Stimulated activated CD8-positive, alpha-beta memory T cell treated with anti-CD3 and anti-CD28 coated beads, Interleukin-12 subunit alpha, Interleukin-12 subunit beta, amount 100 ng/mL, for 24 hours (primary cell): Measurements from ENCODE around the gene SH2D3C.

Experiments used
- DNase-seq: peaks from one replicate; pipeline ENCODE4 v3.0.0-alpha.2; 2020; ENCODE audit errors: extremely low read depth

The SH2D3C gene

GRCh38 chr9:127809002-127809539 is 30.6 kb upstream of the SH2D3C start:
- DNase-seq = no peak

GRCh38 chr9:127808347-127809001 is 30.0 kb upstream of the SH2D3C start:
- no peak for DNase-seq

DNA sequence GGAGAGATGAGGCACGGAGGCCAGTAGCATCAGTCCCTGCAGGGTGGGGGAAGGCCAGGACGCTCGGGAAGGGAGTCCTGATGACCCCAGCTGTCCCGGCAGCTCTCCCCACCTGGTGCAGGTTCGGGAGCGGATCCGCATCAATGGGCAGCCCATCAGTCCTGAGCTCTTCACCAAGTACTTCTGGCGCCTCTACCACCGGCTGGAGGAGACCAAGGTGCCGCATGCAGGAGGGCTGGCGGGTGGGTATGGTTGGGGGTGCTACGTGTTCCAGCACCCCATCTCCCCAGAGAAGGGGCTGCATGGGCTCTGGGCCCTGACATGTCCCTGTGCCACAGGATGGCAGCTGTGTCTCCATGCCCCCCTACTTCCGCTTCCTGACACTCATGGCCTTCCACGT is 28.4 kb upstream of the SH2D3C start:
- no peak for DNase-seq

GRCh38 chr9:127805620-127806019 is 27.2 kb upstream of the SH2D3C start:
- no peak for DNase-seq

DNA sequence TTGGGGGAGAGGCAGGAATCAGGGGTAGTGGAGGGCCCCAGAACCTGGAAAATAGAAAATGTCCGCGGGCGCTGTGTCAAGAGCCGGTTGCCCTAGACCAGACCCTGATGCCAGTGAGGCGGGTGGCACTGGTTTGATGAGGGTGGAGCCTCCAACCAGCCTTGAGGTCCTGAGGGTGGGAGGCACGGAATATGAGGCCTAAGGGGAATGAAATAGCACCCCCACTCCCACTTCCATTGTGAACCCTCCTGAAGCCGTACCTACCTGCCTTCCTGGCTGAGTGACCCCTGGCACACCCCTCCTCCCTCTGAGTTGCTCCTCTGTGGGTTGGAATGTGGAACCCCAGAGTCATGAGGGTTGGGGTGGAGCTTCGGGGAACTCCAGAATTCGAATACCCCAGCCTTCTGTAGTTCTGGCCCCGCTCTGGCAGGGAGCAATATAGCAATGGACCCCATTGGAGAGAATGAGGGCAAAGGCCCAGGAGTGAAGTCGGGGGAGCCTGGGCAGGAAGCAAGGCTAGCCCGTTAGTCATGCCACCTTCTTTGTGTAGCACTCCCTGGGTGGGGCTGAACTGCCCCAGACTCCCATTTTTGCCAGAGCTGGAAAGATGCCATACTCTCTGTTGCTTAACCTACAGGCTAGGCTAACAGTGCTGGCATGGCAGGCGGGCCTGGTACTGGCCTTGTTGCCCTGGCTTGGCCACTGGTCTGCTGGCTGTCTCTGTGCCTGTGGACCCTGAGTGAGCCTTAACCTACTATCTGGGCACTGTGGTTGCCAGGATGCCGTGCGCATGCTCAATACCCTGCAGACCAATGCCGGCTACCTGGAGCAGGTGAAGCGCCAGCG is 25.3 kb upstream of the SH2D3C start:
- no peak for DNase-seq

GRCh38 chr9:127802576-127803443 is 24.3 kb upstream of the SH2D3C start, which contains the start of gene FPGS:
Gene FPGS (plus strand): TSS chr9:127802882. CDS start chr9:127802925, 43 bp downstream.
- peak; percentile 71 for DNase-seq

GRCh38 chr9:127801955-127802575 is 23.6 kb upstream of the SH2D3C start:
- DNase-seq = no peak

DNA sequence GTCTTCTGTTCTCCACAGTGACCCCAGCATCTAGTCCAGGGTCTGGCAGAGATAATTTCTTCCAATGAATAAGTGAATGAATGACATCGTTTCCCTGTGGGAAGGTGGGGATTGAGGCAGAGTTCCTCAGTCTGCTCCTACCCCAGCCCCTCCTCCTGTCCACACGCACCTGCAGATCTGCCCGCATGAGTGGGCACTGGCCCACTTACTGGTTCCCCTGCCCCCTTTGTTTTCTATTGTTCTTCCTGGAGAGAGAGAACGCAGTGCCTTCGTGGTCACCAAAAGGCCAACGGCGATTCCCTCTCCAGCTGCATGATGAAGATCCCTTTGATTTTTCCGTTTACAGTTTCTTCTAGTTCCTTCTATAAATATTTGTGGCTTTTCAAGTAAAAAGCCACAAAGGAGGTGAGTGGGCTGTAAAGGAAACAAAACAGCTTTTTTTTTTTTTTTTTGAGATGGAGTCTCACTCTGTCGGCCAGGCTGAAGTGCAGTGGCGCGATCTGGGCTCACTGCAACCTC is 18.4 kb upstream of the SH2D3C start:
- no peak for DNase-seq

GRCh38 chr9:127796225-127796813 is 17.9 kb upstream of the SH2D3C start:
- DNase-seq = no peak

DNA sequence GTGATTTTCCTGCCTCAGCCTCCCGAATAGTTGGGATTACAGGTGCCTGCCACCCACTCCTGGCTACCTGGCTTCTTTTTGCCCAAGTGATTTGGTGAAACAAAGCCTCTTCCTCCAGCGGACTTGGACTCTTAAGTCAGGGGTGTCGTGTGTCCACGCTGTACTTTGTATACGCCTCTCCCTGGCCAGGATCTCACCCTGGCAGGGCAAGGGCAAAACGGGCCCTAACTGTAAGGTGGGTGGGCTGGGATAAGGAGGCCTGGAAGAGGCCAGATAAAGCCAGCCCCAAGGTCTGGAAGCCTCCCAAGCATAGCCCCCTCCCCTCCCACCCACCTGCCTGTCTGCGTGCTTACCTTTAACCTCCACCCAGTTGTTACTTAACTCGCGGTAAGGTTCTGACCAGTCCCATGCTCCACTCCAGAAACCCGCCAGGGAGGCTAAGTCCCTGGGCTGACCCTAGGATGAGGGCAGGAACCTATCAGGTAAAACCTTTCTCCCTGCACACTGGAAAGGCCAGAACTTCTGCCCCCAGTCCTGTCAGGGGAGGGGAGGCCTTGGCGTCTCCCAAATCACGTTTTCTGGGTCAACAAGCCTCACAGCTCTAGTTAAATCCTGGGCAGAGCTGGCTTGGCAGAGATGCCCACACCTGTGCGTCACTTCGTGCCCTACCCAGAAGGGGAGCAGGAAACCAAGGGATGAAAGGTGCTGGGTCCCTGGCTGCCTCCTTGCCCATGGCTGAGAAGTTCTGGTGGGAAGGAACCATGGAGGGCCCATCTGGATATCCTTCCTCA is 15.7 kb upstream of the SH2D3C start:
- no peak for DNase-seq

GRCh38 chr9:127793093-127793708 is 14.7 kb upstream of the SH2D3C start:
- DNase-seq = no peak

GRCh38 chr9:127792417-127793031 is 14.1 kb upstream of the SH2D3C start:
- DNase-seq = no peak

DNA sequence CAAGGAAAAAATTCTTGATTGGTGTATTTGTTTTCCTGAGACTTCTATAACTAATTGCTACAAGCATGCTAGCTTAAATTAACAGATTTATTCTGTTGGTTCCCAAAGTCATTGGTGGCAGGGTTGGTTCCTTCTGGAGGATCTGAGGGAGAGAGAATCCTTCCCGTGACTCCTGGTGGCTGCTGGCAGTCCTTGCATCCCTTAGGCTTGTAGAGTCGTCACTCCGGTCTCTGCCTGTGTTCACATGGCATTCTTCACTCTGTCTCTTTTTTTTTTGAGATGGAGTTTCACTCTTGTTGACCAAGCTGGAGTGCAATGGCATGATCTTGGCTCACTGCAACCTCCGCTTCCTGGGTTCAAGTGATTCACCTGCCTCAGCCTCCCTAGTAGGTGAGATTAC is 12.6 kb upstream of the SH2D3C start:
- DNase-seq = no peak

GRCh38 chr9:127790094-127790855 is 11.8 kb upstream of the SH2D3C start:
- no peak for DNase-seq

- DNase-seq = no peak
These were observed 10.7 kb upstream of the SH2D3C start for GRCh38 chr9:127789179-127789578.

DNA sequence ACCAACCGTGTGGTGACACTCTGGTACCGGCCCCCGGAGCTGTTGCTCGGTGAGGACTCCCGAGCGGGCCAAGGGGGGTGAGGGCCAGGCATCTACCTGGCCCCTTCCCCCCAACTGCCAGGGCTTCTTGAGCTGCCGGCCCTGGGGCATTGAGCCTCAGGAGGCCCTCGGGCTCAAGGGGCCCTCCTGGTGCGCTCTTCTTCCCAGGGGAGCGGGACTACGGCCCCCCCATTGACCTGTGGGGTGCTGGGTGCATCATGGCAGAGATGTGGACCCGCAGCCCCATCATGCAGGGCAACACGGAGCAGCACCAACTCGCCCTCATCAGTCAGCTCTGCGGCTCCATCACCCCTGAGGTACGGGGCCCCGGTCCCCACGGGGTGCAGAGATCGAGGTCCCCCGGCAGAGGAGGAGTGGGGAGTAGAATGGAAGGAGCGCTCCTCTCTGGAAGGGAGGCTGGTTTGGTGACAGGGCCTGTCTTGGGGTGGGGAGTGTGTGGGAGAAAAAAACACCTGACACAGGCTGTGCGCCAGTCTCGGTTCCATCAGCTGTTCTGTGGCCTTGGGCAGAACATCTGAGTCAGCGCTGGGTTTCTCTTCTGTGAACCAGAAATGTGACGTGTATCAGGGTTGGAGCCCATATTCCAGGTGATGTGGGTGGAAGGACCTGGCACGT is 10.0 kb upstream of the SH2D3C start:
- no peak for DNase-seq

DNA sequence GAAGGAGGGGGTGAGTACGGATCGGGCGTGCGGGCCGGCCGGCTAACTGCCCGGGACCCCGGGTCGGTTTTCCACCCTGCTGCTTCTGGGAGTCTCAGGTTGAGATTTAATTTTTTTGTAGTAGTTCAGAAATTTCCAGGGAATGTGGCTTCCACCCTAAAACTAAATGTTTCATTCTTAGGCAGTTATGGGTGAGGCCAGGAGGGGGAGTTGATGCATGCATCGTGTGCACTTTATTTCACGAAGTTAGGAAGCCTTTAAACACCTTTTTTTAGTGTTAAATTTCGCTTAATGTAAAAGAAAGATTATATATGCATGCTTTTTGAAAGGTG is 8.3 kb upstream of the SH2D3C start:
- no peak for DNase-seq
